MM.1S (cell line): ENCODE results near the gene MKNK1.

Experiments
- DNase-seq: peaks from one replicate; pipeline ENCODE4 v3.0.0-alpha.2; 2015
- H2AFZ ChIP-seq: fragments of 300-600 bp; sonication (generic); 2 replicates; pipeline ENCODE4 v1.6.0; 2016; ENCODE audit warnings: antibody characterized with exemption, low read length
- H3F3A ChIP-seq: fragments of 300-600 bp; sonication (generic); 2 replicates; pipeline ENCODE4 v1.6.1; 2016; ENCODE audit warnings: mild to moderate bottlenecking, antibody characterized with exemption, low read length, moderate library complexity, mixed read lengths; ENCODE audit not compliant: insufficient read depth
- H3K27ac ChIP-seq: fragments of 300-600 bp; sonication (generic); 2 replicates; pipeline ENCODE4 v1.5.1; 2016; ENCODE audit warnings: mild to moderate bottlenecking, low read length
- H3K27me3 ChIP-seq: fragments of 300-600 bp; sonication (generic); replicated peaks from 2 replicates; pipeline ENCODE4 v1.6.0; 2016; ENCODE audit warnings: low read length; ENCODE audit not compliant: insufficient read depth
- H3K36me3 ChIP-seq: fragments of 300-600 bp; sonication (generic); replicated peaks from 2 replicates; pipeline ENCODE4 v1.6.1; 2016; ENCODE audit warnings: mild to moderate bottlenecking, low read length, mixed read lengths; ENCODE audit not compliant: insufficient read depth
- H3K4me1 ChIP-seq: fragments of 300-600 bp; sonication (generic); 2 replicates; pipeline ENCODE4 v1.6.1; 2016; ENCODE audit warnings: low read length, mixed read lengths
- H3K4me2 ChIP-seq: fragments of 300-600 bp; sonication (generic); 2 replicates; pipeline ENCODE4 v1.6.0; 2016; ENCODE audit warnings: low read depth, low read length
- H3K4me3 ChIP-seq: fragments of 300-600 bp; sonication (generic); 2 replicates; pipeline ENCODE4 v1.5.1; 2016; ENCODE audit warnings: low read length, mixed read lengths
- H3K79me2 ChIP-seq: fragments of 300-600 bp; sonication (generic); 2 replicates; pipeline ENCODE4 v1.6.1; 2016; ENCODE audit warnings: mixed run types, low read length, mixed read lengths
- H3K9ac ChIP-seq: fragments of 300-600 bp; sonication (generic); 2 replicates; pipeline ENCODE4 v1.6.1; 2016; ENCODE audit warnings: low read length, mixed read lengths
- H3K9me2 ChIP-seq: fragments of 300-600 bp; sonication (generic); replicated peaks from 2 replicates; pipeline ENCODE4 v1.6.1; 2016; ENCODE audit warnings: mild to moderate bottlenecking, low read length, mixed read lengths; ENCODE audit not compliant: insufficient read depth
- H3K9me3 ChIP-seq: fragments of 300-600 bp; sonication (generic); replicated peaks from 2 replicates; pipeline ENCODE4 v1.6.1; 2016; ENCODE audit warnings: mild to moderate bottlenecking, low read length, mixed read lengths; ENCODE audit not compliant: insufficient read depth
- H4K20me1 ChIP-seq: fragments of 300-600 bp; sonication (generic); 2 replicates; pipeline ENCODE4 v1.6.1; 2016; ENCODE audit warnings: mild to moderate bottlenecking, low read length, moderate library complexity, mixed read lengths; ENCODE audit not compliant: insufficient read depth
- EZH2 ChIP-seq: fragments of 300-600 bp; sonication (generic); optimal IDR thresholded peaks from 2 replicates; pipeline ENCODE3; 2017; ENCODE audit warnings: low read depth, mild to moderate bottlenecking, antibody characterized with exemption, low read length, mixed read lengths
- EZH2phosphoT487 ChIP-seq: fragments of 300-600 bp; sonication (generic); IDR thresholded peaks from 2 replicates; pipeline ENCODE4 v1.6.1; 2018; ENCODE audit warnings: antibody characterized with exemption, low read length
- TF ChIP-seq, protein P1 (sequence below): fragments of 300-600 bp; sonication (generic); IDR thresholded peaks from 2 replicates; pipeline ENCODE4 v1.5.1; 2016; ENCODE audit warnings: antibody characterized with exemption, low read length, mixed read lengths

MKNK1 gene

DNA sequence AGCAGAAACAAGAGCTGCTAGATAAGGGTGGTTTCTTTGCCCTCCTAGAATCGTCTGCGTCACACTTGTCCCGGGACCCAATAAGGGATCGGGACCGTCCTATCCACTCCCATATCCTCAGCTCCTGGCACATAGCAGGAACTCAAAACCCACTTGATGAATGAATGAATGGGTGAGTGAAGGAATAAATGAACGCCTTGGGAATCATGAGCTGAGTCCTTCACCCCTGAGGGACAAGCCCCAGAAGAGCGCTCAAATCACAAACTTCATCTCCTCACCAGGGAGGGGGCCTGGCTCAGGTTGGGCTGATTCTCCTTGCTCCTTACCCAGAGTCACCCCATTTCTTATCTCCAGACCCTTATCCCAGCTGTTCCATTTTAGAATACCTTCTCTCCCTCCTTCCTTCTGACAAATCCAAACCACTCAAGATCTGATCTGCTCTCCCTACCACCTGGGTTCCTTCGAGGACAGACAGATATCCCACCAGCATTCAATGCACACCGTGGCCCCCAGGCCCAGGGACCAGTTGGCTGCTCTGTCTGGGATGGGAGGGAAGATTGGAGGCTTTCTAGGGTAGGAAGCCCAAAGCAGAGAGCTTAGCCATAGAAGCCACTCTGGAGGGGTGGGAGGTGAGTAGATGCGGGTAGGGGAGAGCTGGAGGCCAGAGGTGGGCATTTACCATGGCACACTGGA is 13.2 kb upstream of the MKNK1 start:
- Histone ChIP-seq H3K4me3 (peak overlapping the region; percentile 86), H3K79me2 (peaks cover 10% of the 10 kb centered on the region), H3K9ac (peak overlapping the region; percentile 75; the same call in 1 of the 2 replicates), H3K36me3 (no peaks in the 10 kb centered on the region), H3K9me3 (no peaks in the 10 kb centered on the region), H2AFZ (peak overlapping the region; percentile 93), H3K27me3 (no peaks in the 10 kb centered on the region), H3K9me2 (no peaks in the 10 kb centered on the region), H3K4me1 (peaks cover 34% of the 10 kb centered on the region), H4K20me1 (no peaks in the 10 kb centered on the region), H3K4me2 (peak overlapping the region; percentile 98), H3F3A (peaks cover 3% of the 10 kb centered on the region; the same call in 1 of the 2 replicates), H3K27ac (no peak overlapping the region)
- no peak for DNase-seq
- TF ChIP-seq, protein P1, sequence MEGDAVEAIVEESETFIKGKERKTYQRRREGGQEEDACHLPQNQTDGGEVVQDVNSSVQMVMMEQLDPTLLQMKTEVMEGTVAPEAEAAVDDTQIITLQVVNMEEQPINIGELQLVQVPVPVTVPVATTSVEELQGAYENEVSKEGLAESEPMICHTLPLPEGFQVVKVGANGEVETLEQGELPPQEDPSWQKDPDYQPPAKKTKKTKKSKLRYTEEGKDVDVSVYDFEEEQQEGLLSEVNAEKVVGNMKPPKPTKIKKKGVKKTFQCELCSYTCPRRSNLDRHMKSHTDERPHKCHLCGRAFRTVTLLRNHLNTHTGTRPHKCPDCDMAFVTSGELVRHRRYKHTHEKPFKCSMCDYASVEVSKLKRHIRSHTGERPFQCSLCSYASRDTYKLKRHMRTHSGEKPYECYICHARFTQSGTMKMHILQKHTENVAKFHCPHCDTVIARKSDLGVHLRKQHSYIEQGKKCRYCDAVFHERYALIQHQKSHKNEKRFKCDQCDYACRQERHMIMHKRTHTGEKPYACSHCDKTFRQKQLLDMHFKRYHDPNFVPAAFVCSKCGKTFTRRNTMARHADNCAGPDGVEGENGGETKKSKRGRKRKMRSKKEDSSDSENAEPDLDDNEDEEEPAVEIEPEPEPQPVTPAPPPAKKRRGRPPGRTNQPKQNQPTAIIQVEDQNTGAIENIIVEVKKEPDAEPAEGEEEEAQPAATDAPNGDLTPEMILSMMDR, result no peak
- no peak for TF ChIP-seq EZH2phosphoT487
- TF ChIP-seq EZH2, result no peak

GRCh38 chr1:46616277-46617107 is 12.4 kb upstream of the MKNK1 start, which contains the start of gene MOB3C:
MOB3C (minus strand) TSS chr1:46616811; CDS start chr1:46613321, 3,490 bp downstream.
- Histone ChIP-seq H3K4me3 (peak within 1 kb of the TSS; percentile 86), H4K20me1 (no peaks in the 10 kb centered on the region), H3K4me1 (peaks cover 34% of the 10 kb centered on the region), H3K36me3 (no peaks in the 10 kb centered on the region), H3K9me2 (no peaks in the 10 kb centered on the region), H2AFZ (peak within 1 kb of the TSS; percentile 93), H3K79me2 (peaks cover 10% of the 10 kb centered on the region), H3K27ac (peak within 1 kb of the TSS; percentile 54; the same call in 1 of the 2 replicates), H3K9ac (peak within 1 kb of the TSS; percentile 75), H3K4me2 (peak within 1 kb of the TSS; percentile 98), H3F3A (peaks cover 3% of the 10 kb centered on the region; the same call in 1 of the 2 replicates), H3K9me3 (no peaks in the 10 kb centered on the region), H3K27me3 (no peaks in the 10 kb centered on the region)
- TF ChIP-seq, protein P1, result no peak
- TF ChIP-seq EZH2 (no peak), EZH2phosphoT487 (no peak)
- DNase-seq, result peak; percentile 55

- H3K79me2 ChIP-seq, result peaks cover 10% of the 10 kb centered on the region
- H3K9me3 ChIP-seq, result no peaks in the 10 kb centered on the region
- TF ChIP-seq EZH2, result no peak
- TF ChIP-seq, protein P1, result no peak
- no peak for TF ChIP-seq EZH2phosphoT487
- H3K4me3 ChIP-seq, result peak overlapping the region; percentile 86
- H2AFZ ChIP-seq, result peak overlapping the region; percentile 93
- peak overlapping the region; percentile 75; the same call in 1 of the 2 replicates for H3K9ac ChIP-seq
- H4K20me1 ChIP-seq, result no peaks in the 10 kb centered on the region
- DNase-seq, result no peak
- no peaks in the 10 kb centered on the region for H3K27me3 ChIP-seq
- peaks cover 3% of the 10 kb centered on the region; the same call in 1 of the 2 replicates for H3F3A ChIP-seq
- H3K9me2 ChIP-seq, result no peaks in the 10 kb centered on the region
- H3K4me2 ChIP-seq, result peak overlapping the region; percentile 98
- H3K36me3 ChIP-seq, result no peaks in the 10 kb centered on the region
- H3K4me1 ChIP-seq, result peaks cover 34% of the 10 kb centered on the region
- peak overlapping the region; percentile 54; the same call in 1 of the 2 replicates for H3K27ac ChIP-seq
These were observed 11.7 kb upstream of the MKNK1 start for GRCh38 chr1:46615735-46616134.
